DMS153 (cell line): ENCODE results near the gene ZNF648.
"Not testable (repeated sequence)": the region's sequence is repeated elsewhere in the genome, so short reads cannot be mapped to it uniquely, and the experiment has no call there.

Experiments used
- DNase-seq: peaks from one replicate; lab custom pipeline; 2025; lab: John Stamatoyannopoulos, UW

The ZNF648 gene, protein sequence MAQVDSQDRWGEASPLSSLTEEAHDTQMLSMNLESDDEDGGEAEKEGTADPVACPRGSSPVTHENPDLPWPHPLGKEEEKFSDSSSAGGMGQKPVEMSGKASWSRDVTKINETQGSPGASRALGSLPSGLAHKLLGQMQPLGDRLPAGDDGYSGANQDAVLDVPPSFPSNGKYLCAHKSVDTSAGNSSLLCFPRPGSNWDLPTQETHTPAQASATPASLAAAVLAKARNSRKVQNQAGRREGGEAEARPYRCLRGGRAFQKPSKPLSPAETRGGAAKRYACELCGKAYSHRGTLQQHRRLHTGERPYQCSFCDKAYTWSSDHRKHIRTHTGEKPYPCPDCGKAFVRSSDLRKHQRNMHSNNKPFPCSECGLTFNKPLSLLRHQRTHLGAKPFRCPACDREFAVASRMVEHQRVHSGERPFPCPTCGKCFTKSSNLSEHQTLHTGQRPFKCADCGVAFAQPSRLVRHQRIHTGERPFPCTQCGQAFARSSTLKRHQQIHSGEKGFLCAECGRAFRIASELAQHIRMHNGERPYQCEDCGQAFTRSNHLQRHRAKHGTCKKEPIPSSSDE

GRCh38 chr1:182061594-182061993 lies at the start of gene ZNF648:
ZNF648 (minus strand) TSS chr1:182061712; CDS start chr1:182058010, 3,702 bp downstream.
- DNase-seq = no peak

DNA sequence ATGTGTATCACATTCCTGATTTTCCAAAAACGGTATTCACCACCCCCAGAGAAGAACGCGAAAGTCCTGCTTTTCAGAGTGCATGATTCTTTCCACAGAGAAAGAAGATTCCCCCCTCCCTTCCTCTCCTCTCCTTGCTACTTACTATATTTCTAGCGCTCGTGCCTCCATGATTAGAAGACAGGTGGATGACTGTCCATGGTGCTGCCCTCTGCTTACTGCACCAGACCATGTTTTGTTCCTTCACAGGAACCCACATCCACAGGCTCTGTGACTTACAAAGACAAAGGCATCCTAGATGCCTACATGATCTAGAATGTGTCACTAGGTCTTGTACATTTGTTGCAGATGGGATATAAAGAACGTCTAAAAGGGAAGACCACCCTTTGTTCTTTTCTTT lies 49.1 kb upstream of the ZNF648 start:
- DNase-seq = no peak

GRCh38 chr1:182109771-182110170 lies 48.3 kb upstream of the ZNF648 start:
- no peak for DNase-seq

- DNase-seq = no peak
These were observed 45.7 kb upstream of the ZNF648 start for GRCh38 chr1:182107209-182107608.

DNA sequence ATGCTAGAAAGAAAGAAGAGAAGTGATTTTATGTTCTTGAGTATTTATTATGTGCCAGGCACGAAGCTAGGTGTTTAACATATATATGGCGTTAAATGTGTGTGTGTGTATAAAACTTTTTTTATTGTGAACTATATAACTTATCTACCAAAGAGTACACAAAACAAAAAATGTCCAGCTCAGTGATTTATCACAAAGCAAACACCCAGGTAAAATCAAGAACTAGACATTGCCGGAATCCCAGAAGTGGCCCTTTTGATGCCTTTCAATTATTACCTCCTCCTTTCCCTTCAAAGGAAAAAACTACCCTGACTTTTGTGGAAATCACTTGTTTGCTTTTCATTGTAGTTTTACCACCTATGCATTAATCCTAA lies 40.5 kb upstream of the ZNF648 start:
- DNase-seq = no peak

GRCh38 chr1:182101415-182102042 lies 40.0 kb upstream of the ZNF648 start:
- no peak for DNase-seq

DNA sequence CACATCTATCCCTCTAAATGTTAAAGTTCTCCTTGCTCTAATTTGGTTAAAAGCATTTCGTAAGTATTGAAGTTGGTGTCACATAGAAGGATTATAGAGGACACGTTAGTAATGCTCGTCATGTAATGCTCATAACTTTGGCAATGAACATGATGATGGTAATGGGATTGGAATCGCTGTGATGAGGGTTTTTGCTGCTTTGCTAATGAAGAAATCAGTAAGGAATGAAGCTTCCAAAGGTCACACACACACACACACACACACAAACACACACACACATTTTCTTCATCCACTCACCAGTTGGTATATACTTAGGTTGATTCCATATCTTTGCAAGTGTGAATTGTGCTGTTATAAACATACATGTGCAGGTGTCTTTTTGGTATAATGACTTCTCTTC lies 36.8 kb upstream of the ZNF648 start:
- DNase-seq = no peak

DNA sequence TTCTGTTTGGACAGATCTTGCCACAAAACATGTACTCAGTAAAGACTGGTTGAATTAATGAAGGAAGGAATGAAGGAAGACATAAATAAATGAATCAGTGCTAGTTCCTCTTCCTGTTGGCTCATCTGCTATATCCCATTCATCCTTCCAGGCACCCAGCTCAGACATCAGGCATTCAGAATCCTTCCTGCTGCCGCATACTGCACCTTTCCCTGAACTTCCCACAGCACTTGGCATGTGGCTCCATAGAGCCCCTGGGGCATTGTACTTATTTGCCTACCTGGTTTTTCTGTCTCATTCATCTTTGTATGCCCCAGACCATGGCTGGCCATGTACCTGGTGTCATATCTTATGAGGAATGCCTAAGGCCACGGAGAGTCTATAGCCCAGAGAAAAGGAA lies 34.4 kb upstream of the ZNF648 start:
- DNase-seq = no peak

DNA sequence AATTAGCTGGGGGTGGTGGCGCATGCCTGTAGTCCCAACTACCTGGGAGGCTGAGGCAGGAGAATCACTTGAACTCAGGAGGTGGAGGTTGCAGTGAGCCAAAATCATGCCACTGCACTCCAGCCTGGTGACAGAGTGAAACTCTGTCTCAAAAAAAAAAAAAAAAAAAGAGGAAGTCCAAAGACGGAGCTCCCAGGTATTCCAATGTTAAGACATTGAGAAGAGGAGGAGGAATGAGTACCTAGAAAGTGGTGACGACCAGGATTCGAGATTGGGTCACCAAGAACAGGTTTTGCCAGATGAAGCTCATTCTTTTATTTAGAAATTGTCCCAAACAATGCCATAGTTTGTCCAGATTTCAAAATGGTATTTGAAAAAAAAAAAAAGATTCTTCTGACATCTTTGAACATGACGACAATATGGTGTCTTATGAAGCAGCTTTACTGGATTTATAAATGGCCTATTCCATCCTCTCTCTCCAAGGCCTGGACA lies 33.0 kb upstream of the ZNF648 start:
- DNase-seq = not testable (repeated sequence)

- DNase-seq = no peak
These were observed 32.3 kb upstream of the ZNF648 start for GRCh38 chr1:182093781-182094180.

DNA sequence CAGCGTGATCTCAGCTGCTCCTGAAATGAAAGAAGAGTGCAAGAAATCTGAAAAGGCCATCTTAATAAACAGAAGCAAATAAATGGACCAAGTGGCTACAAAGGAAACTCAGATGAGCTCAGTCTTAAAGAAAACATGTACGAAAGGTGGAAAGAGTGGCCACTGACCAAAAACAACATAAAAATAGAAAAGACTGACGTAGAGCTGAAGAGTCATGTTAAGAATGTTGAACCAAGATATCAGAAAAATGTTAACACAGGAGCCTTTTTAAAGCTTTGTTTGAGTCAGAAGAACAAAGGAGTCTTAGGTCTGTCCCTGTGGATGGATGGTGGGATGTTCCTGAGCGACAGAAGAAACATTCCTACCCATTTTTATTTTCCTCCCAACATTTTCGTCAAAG lies 30.8 kb upstream of the ZNF648 start:
- no peak for DNase-seq

- DNase-seq = no peak
These were observed 29.6 kb upstream of the ZNF648 start for GRCh38 chr1:182091083-182091482.

DNA sequence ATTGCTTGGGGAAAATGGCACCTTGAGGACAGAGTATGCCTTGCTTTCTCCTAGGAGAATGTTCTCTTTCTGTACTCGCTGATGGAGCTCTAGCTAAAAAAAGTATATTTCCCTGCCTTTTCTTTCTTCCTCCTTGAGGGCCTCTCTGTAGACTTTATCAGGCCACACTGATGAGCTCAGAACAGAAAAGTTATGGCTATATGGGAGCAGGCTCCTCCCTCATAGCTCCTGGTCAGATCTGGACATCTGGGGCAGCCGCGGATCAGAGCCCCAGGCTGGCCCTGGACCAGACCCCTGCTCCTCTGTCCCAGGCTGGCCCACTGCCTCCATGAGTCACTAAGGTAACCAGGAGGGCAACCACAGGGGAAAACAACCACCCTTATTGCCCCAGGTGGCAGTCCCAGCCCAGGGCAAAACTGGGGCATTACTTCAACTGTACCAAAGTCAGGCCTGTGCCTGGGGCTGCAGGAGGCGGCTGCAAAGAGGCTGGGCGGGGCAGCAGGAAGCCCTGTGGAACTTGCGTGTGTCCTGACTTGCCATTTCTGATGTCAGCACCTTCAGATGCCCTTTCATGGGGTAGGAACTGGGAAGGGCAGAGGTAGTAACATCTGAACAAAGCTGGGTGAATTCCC lies 26.3 kb upstream of the ZNF648 start:
- no peak for DNase-seq

- no peak for DNase-seq
These were observed 25.8 kb upstream of the ZNF648 start for GRCh38 chr1:182087304-182087703.

- DNase-seq = no peak
These were observed 25.1 kb upstream of the ZNF648 start for GRCh38 chr1:182086620-182087019.

DNA sequence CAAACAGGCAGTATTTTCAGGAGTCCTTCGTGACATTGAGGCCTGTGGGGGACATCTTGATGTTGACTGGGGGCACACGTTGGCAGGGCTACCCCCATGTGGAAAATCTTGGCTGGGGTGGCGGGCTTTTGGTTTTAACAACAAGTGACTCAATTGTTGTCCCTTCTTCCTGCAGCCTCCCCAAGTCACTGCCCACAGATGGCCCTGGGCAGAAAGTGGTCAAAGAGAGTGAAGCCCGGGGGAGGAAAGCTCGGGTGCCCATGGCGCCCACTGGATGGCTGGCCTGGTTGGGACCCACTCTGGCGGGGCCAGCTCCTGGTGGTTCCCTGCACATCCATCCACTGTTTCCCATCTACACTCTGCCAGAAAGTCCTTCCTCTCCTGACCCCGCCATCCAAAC lies 24.6 kb upstream of the ZNF648 start:
- DNase-seq = no peak

DNA sequence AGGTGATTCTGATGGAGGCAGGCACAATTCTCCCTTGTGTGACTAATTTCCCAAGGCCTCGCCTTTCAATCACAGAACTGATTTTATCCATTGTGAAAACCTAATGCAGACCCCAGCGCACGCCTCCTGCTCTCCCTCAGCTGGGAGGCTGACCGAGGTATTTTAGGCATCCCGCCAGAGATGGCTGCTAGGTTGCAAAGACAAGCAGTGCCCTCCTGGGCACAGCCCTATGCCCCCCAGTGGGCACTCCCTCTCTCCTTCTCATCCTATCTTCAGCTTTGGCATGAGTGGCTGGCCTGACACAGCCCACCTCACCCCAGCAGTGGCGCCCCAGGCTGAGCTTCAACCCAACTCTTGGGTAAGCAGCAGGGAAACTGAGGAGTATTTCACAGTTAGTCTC lies 24.2 kb upstream of the ZNF648 start:
- DNase-seq = no peak

- DNase-seq = peak; percentile 86
These were observed 23.2 kb upstream of the ZNF648 start for GRCh38 chr1:182084487-182085316.

DNA sequence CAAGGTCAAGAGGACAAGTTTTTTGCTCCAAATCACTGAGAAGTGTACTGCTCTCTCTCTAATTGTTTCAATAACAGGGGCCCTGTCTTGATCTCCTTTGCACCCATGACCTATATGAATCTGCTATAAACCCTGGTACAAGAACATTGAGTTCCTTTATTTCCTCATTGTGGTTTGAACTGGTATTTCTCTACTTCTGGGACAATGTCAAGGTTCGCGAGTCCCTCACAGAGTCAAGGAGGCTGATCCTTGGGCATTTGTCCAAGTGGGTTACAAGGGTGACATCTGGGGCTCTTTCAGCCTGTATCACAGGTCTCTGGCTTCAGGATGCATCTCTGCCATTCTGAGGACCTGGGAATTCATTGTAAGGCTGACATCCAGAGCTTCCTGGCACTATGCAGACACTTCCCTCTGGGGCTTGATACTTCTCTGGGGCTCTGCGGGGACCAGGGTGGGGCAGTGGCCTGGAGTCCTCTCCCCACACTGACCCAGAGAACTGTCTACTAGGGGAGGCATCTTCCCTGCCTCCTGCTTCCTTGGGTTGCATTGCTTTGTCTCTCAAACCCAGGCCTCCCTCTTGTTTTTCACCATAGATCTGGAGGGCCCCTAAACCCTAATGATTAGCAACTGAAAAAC lies 22.5 kb upstream of the ZNF648 start:
- no peak for DNase-seq

DNA sequence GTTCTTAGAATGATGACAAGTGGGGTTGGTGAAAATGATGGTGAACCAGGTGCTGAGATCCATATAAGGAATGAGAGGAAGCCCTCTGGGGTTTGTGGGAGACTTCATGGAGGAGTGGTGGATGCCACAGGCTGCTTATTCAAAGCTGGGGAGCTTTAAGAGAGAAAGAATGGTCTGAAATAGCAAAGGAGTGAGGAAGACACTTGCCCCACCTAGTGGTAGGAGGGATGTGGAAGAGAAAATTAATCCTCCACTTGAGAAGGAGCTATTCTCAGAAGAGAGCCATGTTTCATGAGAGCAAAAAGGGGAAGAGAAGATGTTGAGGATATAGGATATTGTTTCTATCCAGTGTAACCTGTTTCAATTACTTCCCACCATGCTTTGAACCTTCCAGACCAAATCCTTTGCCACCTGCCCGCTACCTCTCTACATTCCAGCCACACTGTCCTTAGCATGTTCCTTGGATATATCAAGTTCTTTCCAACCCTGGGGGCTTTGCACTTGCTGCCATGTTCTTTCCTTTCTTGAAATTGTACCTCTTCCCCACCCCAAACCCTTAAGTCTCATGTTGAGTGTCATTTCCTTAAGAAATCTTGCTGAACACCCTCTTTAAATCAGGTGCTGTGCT lies 19.6 kb upstream of the ZNF648 start:
- no peak for DNase-seq

DNA sequence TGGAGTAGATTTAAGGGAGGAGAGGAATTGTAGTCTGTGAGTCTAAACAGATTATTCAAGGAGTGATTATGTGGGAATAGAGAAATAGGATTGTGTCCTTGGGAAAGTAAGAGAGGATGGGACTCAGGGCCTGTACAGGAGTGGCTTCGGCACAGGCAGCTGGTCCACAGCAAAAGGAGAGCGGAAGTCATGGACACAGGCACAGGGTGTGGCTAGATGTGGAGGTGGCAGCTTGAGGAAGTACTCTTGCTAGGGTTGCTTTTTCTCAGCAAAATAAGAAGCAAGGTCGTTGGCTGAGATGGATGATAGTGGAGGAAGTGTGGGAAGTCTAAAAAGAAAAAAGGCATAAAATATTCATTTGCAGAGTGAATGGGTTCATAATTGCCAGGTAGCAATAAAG lies 18.5 kb upstream of the ZNF648 start:
- no peak for DNase-seq
